CD14-positive monocyte (primary cell): Measurements from ENCODE around the gene TMEM150C. TPM values are rescaled to one million over a fixed set of nuclear protein-coding genes. Genes with fewer than 3 reads are reported as not detected.

ENCODE experiments used
- DNase-seq, 3 donors: peaks; one replicate each; pipeline ENCODE4 v3.0.0-alpha.2; 2011 to 2022
- H2AFZ ChIP-seq: 2 replicates; pipeline ENCODE4 v1.6.0; 2012; ENCODE audit warnings: mild to moderate bottlenecking, low read depth, low read length, inconsistent platforms; ENCODE audit not compliant: insufficient read depth, poor library complexity, severe bottlenecking
- H3K27ac ChIP-seq, 2 donors: 1 replicate in 1 of 2; 2 replicates in 1 of 2; pipeline ENCODE4 v1.5.1; 2012 to 2013; ENCODE audit warnings: low read length in 2 of 2, control low read depth in 1 of 2, inconsistent platforms in 1 of 2, low read depth in 1 of 2, mild to moderate bottlenecking in 1 of 2
- H3K27me3 ChIP-seq, 2 donors: one replicate each; pipeline versions ENCODE4 v1.6.0 to v1.6.1; 2011 to 2013; ENCODE audit warnings: low read length in 2 of 2; ENCODE audit not compliant: control insufficient read depth in 2 of 2, insufficient read depth in 2 of 2
- H3K36me3 ChIP-seq, 2 donors: replicated peaks in 1 of 2; 1 replicate in 1 of 2; 2 replicates in 1 of 2; pipeline versions ENCODE4 v1.5.1 to v1.6.1; 2012 to 2013; ENCODE audit warnings: low read length in 2 of 2, control low read depth in 1 of 2, inconsistent platforms in 1 of 2, mild to moderate bottlenecking in 1 of 2; ENCODE audit not compliant: insufficient read depth in 2 of 2, control insufficient read depth in 1 of 2
- H3K4me1 ChIP-seq, 2 donors: 1 replicate in 1 of 2; 2 replicates in 1 of 2; pipeline versions ENCODE4 v1.5.1 to v1.6.1; 2012 to 2013; ENCODE audit warnings: low read length in 2 of 2, control low read depth in 1 of 2, inconsistent platforms in 1 of 2, mild to moderate bottlenecking in 1 of 2, moderate library complexity in 1 of 2; ENCODE audit not compliant: insufficient read depth in 2 of 2, control insufficient read depth in 1 of 2
- H3K4me2 ChIP-seq: replicated peaks from 2 replicates; pipeline ENCODE3; 2012; ENCODE audit warnings: low read length, moderate library complexity, mild to moderate bottlenecking; ENCODE audit not compliant: poor library complexity, severe bottlenecking; ENCODE audit errors: extremely low read depth
- H3K4me3 ChIP-seq, 3 experiments: fragments of 200-600 bp in 1 of 3; sonication (generic) in 1 of 3; replicated peaks in 1 of 3; 1 replicate in 2 of 3; 2 replicates in 1 of 3; pipeline ENCODE4 v1.5.1; 2011 to 2013; ENCODE audit warnings: low read length in 3 of 3, mild to moderate bottlenecking in 3 of 3, control low read depth in 2 of 3, low read depth in 2 of 3, inconsistent platforms in 1 of 3, moderate library complexity in 1 of 3
- H3K79me2 ChIP-seq: 2 replicates; pipeline ENCODE4 v1.6.0; 2012; ENCODE audit warnings: mild to moderate bottlenecking, control low read depth, inconsistent platforms, low read length, moderate library complexity; ENCODE audit not compliant: insufficient read depth
- H3K9ac ChIP-seq: 2 replicates; pipeline ENCODE4 v1.6.0; 2017; ENCODE audit warnings: low read length, mild to moderate bottlenecking; ENCODE audit not compliant: insufficient read depth, poor library complexity, severe bottlenecking
- H3K9me3 ChIP-seq, 2 donors: replicated peaks in 1 of 2; 1 replicate in 1 of 2; 2 replicates in 1 of 2; pipeline versions ENCODE4 v1.5.1 to v1.6.1; 2012 to 2013; ENCODE audit warnings: low read length in 2 of 2, control low read depth in 1 of 2; ENCODE audit not compliant: control insufficient read depth in 1 of 2, insufficient read depth in 1 of 2
- H4K20me1 ChIP-seq: 2 replicates; pipeline ENCODE4 v1.6.0; 2012; ENCODE audit warnings: mild to moderate bottlenecking, low read length, control low read depth, moderate library complexity; ENCODE audit not compliant: insufficient read depth
- H3K27ac Mint-ChIP-seq, 7 donors: one replicate each; pipeline ENCODE4 v1.8.0; 2020; ENCODE audit warnings: mild to moderate bottlenecking in 7 of 7, mixed read lengths in 7 of 7, moderate library complexity in 6 of 7, inconsistent platforms in 2 of 7
- H3K27me3 Mint-ChIP-seq, 3 donors: one replicate each; pipeline ENCODE4 v1.8.0; 2021 to 2022; ENCODE audit warnings: low read depth in 3 of 3, mild to moderate bottlenecking in 3 of 3, mixed read lengths in 3 of 3, moderate library complexity in 3 of 3, inconsistent platforms in 1 of 3
- H3K36me3 Mint-ChIP-seq, 2 donors: one replicate each; pipeline ENCODE4 v1.8.0; 2020; ENCODE audit warnings: mixed read lengths in 2 of 2, inconsistent platforms in 1 of 2, mild to moderate bottlenecking in 1 of 2
- H3K4me1 Mint-ChIP-seq: one replicate; pipeline ENCODE4 v1.8.0; 2020; ENCODE audit warnings: mild to moderate bottlenecking, mixed read lengths
- H3K4me3 Mint-ChIP-seq, 2 donors: one replicate each; pipeline ENCODE4 v1.8.0; 2020; ENCODE audit warnings: mild to moderate bottlenecking in 2 of 2, mixed read lengths in 2 of 2, moderate library complexity in 1 of 2
- H3K9me3 Mint-ChIP-seq, 7 donors: one replicate each; pipeline ENCODE4 v1.8.0; 2020 to 2022; ENCODE audit warnings: mixed read lengths in 7 of 7, mild to moderate bottlenecking in 6 of 7, moderate library complexity in 6 of 7, inconsistent platforms in 2 of 7
- WGBS: methylation state at CpG from one replicate; pipeline ENCODE4 v1.1.5; 2013; ENCODE audit warnings: missing lambda C conversion rate; ENCODE audit not compliant: insufficient coverage; 5-methylcytosine and 5-hydroxymethylcytosine counted together
- intact Hi-C, 2 donors: fragments of 100-400 bp; cut with micrococcal nuclease; formaldehyde crosslinking; loops; one replicate each; pipeline versions ENCODE4 v1.15.0 to v1.15.1; 2023
- polyA plus RNA-seq, 3 donors: library from polyadenylated mRNA; depleted of rRNA in 1 of 3; unstranded in 2 of 3; stranded (reverse) in 1 of 3; fragments of 300-500 nt in 2 of 3; fragments of >200 nt in 1 of 3; fragmentation: Illumina TruSeq in 2 of 3; gene quantifications; 1 replicate in 2 of 3; 2 replicates in 1 of 3; pipeline ENCODE4 v1.2.3, GENCODE V29; 2012 to 2021
- TF ChIP-seq, protein P1 (sequence below): fragments of 200-600 bp; IDR thresholded peaks from one replicate; pipeline ENCODE4 v1.8.0; 2022; ENCODE audit warnings: antibody characterized with exemption, mild to moderate bottlenecking

TMEM150C gene
- polyA plus RNA-seq, 3 donors = not detected

DNA sequence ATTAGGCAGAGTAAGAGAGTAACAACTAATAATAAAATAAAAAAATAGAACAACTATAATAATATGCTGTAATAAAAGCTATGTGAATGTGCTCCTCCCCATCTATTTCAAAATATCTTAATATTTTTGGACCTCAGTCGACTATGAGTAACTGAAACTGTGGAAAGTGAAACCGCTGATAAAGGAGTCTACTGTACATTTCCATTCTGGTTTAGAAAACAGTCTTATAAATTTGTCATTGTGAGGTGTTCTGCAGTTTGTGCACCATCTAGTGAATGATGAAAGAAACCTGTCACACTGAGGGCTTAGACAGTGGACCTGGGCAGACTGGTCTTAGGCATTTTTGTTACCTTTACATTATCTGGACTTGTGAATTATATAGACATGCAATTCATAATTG lies 42.0 kb downstream of the TMEM150C start:
- Histone ChIP-seq H3K79me2 (no peaks in the 10 kb centered on the region), H4K20me1 (no peaks in the 10 kb centered on the region), H3K27ac (no peak overlapping the region), H3K4me1 (no peaks in the 10 kb centered on the region), H3K9me3 (no peaks in the 10 kb centered on the region), H3K36me3 (no peaks in the 10 kb centered on the region), H2AFZ (no peak overlapping the region), H3K27me3 (no peaks in the 10 kb centered on the region), H3K4me2 (no peak overlapping the region), H3K9ac (no peak overlapping the region), H3K4me3 (no peak overlapping the region)
- DNase-seq = no peak
- H3K4me3 Mint-ChIP-seq = no peak overlapping the region
- peaks cover 0 to 6% (median 2%) of the 10 kb centered on the region in 3 donors for H3K27me3 Mint-ChIP-seq
- TF ChIP-seq, protein P1, sequence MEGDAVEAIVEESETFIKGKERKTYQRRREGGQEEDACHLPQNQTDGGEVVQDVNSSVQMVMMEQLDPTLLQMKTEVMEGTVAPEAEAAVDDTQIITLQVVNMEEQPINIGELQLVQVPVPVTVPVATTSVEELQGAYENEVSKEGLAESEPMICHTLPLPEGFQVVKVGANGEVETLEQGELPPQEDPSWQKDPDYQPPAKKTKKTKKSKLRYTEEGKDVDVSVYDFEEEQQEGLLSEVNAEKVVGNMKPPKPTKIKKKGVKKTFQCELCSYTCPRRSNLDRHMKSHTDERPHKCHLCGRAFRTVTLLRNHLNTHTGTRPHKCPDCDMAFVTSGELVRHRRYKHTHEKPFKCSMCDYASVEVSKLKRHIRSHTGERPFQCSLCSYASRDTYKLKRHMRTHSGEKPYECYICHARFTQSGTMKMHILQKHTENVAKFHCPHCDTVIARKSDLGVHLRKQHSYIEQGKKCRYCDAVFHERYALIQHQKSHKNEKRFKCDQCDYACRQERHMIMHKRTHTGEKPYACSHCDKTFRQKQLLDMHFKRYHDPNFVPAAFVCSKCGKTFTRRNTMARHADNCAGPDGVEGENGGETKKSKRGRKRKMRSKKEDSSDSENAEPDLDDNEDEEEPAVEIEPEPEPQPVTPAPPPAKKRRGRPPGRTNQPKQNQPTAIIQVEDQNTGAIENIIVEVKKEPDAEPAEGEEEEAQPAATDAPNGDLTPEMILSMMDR = no peak
- no peaks in the 10 kb centered on the region for H3K9me3 Mint-ChIP-seq
- no peaks in the 10 kb centered on the region for H3K36me3 Mint-ChIP-seq
- no CpG with 5 or more reads among the region's 2 CpGs for WGBS
- intact Hi-C loops = no loop called here
- no peaks in the 10 kb centered on the region for H3K4me1 Mint-ChIP-seq
- H3K27ac Mint-ChIP-seq = no peak overlapping the region

DNA sequence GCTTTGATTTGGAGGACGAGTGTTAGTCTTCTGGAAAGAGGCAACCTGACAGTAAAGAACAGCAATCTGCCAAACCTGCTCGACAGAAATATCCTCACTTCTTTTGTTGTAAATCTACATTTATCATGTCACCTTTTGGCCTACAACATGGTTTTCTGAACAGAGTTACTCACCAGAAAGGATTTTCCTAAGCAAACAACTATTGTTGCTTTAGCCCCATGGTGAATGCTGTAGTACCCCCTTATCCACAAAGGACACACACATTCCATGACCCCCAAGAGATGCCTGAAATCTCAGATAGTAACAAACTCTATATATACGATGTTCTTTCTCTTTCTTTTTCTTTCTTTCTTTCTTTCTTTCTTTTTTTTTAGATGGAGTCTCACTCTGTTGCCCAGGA lies 42.7 kb downstream of the TMEM150C start:
- H3K9ac ChIP-seq = no peak overlapping the region
- Mint-ChIP-seq H3K27ac (no peak overlapping the region), H3K4me3 (no peak overlapping the region), H3K27me3 (peaks cover 0 to 6% (median 2%) of the 10 kb centered on the region in 3 donors), H3K36me3 (no peaks in the 10 kb centered on the region), H3K9me3 (peaks cover 0 to 2% (median 0%) of the 10 kb centered on the region in 7 donors), H3K4me1 (no peaks in the 10 kb centered on the region)
- TF ChIP-seq, protein P1 = no peak
- no peak overlapping the region for H3K4me2 ChIP-seq
- no peaks in the 10 kb centered on the region for H3K9me3 ChIP-seq
- DNase-seq = no peak
- no peaks in the 10 kb centered on the region for H4K20me1 ChIP-seq
- no peaks in the 10 kb centered on the region for H3K36me3 ChIP-seq
- no peak overlapping the region for H3K27ac ChIP-seq
- intact Hi-C loops = no loop called here
- H2AFZ ChIP-seq = no peak overlapping the region
- H3K79me2 ChIP-seq = no peaks in the 10 kb centered on the region
- no peaks in the 10 kb centered on the region for H3K4me1 ChIP-seq
- no peaks in the 10 kb centered on the region for H3K27me3 ChIP-seq
- WGBS = 85% methylated on average over 2 of the region's 3 CpGs
- H3K4me3 ChIP-seq = no peak overlapping the region
